Amygdala (tissue), 56 donors: ENCODE data around the gene ZNF491.
A peak's percentile ranks its signal among the peaks of the same experiment; 100 is the strongest.
"Not testable (repeated sequence)": the region's sequence is repeated elsewhere in the genome, so short reads cannot be mapped to it uniquely, and the experiment has no call there.

Experiments used
- DNase-seq, 56 donors: peaks; one replicate each; lab custom pipeline; 2025; lab: John Stamatoyannopoulos, UW

ZNF491 gene

DNA sequence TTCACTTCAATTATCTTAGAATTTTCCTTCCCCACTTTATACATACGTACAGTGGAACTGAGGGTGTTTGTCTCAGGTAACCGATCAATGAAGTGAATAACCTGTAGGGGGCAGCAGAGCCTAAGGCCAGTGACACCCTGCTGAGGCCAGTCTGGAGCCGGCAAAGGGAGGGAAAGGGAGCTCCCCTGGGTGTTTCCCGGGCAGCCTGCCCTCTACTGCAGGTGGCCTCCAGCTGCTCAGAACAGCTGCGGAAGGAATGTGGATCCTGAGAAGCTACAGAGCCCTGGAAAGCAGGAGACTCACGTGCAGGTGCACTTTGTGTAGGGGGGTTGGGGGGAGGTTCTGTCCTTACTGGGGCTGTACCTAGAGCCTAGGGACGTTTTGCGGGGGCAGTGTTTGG, 832 bp upstream of the ZNF491 start:
- peak in 55 of 56 donors; percentile 0 to 88 (median 58) for DNase-seq

DNA sequence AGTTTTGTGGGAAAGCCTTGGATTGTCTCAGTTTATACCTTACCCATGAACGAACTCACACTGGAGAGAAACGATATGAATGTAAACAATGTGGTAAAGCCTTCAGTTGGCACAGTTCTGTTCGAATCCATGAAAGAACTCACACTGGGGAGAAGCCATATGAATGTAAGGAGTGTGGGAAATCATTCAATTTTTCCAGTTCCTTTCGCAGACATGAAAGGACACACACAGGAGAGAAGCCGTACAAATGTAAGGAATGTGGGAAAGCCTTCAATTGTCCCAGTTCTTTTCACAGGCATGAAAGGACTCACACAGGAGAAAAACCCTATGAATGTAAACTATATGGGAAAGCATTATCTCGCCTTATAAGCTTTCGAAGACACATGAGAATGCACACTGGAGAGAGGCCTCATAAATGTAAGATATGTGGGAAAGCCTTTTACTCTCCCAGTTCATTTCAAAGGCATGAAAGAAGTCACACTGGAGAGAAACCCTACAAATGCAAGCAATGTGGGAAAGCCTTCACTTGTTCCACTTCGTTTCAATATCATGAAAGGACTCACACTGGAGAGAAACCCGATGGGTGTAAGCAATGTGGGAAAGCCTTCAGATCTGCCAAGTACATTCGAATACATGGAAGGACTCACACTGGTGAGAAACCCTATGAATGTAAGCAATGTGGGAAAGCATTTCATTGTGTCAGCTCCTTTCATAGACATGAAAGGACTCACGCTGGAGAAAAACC, 8.2 kb downstream of the ZNF491 start:
- no peak for DNase-seq

DNA sequence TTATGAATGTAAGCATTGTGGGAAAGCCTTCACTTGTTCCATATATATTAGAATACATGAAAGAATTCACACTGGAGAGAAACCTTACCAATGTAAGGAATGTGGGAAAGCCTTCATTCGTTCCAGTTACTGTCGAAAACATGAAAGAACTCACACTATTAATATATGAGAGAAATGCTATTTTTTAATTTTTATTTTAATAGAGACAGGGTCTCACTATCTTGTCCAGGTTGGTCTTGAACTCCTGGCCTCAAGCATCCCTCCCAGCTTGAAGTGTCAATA, 8.7 kb downstream of the ZNF491 start:
- DNase-seq: no peak

DNA sequence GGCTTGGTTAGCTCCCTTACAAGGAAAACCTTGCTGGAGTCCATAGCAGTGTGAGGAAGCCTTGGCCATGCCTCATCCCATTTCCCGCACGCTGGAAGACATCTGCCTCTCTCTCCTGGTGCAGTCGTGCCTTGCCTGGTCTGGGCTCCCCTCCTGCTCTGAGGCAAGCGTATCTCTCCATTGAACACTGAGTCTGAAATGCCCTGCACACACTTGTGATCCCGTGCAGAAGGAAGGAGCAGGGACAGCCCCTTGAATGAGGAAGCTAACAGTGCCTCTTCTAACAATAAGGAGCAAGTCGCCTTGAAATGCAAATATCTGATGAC, 15.3 kb downstream of the ZNF491 start:
- peak in 4 of 56 donors; percentile 17 to 50 (median 33) for DNase-seq

DNA sequence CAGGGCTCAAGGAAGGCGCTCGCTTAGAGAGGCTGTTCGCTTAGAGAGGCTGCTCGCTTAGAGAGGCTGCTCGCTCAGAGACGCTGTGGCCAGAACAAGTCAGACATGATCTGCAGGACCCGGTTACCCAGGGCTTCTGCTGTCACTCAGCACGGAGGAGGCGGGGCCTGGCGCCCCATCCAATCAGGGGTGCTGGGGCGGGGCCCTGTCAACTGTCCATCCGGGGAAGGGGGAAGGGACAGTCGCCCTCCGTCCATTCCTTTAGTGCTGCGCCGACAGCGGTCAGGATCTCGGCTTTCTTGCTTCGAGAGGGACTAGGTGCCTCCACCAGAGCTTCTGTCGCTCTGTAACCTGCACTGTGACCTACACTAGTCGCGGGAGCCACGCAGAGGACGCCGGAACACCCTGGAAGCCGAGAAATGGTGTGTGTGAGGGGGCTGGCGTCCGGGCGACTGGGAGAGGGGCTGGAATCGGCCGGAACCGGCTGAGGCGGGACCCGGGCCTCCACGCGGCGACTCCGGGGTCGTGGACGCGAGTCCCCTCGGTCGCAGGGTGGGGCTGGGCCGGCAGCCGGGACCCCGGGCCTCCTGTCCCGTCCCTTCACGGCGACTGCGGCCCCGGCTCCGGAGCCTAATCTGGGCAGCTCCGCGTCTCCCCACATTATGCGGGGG, 15.8 kb downstream of the ZNF491 start, which contains the start of gene ZNF440:
Gene ZNF440 (plus strand): TSS at position 245 of the 671 bp plus-strand sequence. CDS start 175 bp downstream, at position 420.
- DNase-seq: peak; percentile 42 to 98 (median 92)

DNA sequence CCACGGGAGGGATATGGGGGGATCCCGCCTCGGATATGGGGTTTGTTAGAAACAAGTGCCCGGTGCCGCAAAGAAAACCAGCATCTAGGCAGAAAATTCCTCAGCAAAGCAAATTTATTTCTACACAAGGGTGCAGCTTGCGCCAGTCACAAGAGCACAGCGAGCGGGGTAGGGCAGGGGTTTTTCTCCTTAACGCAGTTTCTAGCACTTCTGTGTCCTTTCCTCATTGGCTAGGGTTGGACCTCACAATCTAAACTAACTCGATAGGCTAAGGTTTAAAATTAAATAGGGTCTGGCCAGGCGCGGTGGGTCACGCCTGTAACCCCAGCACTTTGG, 16.3 kb downstream of the ZNF491 start:
- peak in 5 of 56 donors; percentile 2 to 43 (median 12) for DNase-seq

DNA sequence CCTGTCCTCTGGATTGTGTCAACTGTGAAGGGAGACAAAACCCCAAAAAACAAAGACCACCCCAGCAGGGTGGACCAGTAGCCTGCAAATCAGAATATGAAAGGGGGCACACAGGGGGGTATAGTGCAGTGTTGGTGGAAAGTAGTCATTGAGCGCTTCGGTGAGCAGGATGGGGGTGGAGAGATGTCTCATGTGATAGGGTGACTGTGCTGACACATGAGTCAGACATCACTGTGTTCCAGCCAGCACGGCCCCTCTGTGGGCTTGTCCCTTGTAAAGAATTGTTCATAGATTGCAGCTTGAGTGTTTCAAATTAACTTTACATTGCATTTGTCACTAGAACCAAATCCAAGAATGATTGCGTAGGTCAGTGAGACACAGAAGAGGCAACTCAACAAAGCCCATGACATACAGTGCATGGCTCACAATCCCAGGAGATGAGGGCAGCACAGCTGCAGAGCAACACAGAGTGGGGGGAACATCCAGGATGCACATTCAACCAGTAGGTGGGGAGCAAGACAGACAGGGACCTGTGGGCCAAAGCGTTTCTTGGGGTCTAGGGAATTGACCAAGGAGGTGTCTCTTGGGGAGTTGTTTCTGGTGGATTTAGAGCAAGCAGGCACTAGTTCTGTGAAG, 23.3 kb downstream of the ZNF491 start:
- peak in 5 of 56 donors; percentile 0 to 20 (median 4) for DNase-seq

DNA sequence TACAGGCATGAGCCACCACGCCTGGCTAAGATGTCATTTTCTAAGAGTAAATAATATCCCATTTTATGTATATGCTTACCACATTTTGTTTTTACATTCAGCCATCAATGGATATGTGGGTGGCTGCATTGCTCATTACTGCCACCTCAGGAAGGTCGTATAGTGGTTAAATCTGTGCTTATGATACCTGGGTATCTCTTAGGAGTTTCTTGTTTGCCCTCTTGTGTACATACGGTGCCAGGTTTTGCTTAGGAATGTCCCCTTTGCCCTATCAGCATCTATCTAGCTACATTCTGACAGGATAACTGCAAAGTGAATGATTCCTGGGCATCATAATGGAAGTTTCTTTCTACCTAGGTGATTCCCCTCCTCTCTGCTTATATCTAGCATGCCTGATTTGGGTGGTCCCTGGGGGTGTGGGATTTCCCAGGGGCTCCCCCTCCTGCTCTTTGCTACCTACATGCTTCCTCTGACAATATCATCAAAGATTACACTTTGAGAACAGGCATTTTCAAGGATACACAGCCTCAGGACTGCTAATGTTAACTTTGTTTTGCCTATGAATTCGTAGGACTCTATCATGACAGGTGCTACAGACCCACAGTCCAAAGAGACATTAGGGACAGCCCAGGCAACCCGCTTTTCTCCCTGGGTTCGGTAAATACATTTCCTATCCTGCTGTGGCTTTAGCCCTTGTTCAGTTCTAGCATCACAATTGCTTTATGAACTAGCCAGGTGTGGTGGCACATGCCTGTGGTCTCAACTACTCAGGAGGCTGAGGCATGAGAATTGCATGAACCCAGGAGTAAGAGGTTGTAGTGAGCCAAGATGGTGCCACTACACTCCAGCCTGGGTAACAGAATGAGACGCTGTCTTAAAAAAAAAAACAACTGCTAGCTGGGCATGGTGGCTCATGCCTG, 30.9 kb downstream of the ZNF491 start:
- not testable (repeated sequence) for DNase-seq

DNA sequence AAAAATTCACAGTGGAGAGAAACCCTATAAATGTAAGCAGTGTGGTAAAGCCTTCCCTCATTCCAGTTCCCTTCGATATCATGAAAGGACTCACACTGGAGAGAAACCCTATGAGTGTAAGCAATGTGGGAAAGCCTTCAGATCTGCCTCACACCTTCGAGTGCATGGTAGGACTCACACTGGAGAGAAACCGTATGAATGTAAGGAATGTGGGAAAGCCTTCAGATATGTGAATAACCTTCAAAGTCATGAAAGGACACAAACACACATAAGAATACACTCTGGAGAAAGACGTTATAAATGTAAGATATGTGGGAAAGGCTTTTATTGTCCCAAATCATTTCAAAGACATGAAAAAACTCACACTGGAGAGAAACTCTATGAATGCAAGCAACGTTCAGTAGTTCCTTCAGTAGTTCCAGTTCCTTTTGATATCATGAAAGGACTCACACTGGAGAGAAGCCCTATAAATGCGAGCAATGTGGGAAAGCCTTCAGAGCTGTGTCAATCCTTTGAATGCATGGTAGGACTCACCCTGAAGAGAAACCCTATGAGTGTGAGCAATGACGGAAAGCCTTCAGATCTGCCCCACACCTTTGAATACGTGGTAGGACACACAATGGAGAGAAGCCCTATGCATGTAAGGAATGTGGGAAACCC, 34.1 kb downstream of the ZNF491 start:
- DNase-seq: no peak

DNA sequence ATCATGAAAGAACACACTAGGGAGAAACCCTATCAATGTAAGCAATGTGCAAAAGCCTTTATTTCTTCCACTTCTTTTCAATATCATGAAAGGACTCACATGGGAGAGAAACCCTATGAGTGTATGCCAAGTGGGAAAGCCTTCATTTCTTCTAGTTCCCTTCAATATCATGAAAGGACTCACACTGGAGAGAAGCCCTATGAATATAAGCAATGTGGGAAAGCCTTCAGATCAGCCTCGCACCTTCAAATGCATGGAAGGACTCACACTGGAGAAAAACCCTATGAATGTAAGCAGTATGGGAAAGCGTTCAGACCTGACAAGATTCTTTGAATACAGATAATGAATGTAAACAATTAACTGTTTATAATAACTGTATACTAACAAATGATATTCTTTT, 35.2 kb downstream of the ZNF491 start:
- DNase-seq: no peak

DNA sequence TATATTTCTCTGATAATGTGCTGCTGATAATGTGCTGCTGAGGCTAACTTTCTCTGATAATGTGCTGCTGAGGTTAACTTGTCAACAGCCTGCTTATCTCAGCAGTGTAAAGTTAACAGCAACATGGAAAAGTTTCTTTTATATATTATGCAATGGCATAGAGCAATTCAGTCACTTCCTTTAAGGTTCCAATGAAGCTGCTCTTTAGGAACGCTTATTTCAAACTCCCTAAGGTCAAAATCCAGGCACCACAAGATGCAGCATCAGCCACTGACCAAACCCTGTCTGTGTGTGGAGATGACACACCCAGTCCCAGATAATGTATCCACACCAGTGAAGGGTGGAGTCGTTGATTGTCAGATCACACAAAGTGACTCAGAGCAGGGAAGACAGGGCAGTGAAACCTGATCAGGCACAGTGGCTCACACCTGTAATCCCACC, 37.3 kb downstream of the ZNF491 start:
- DNase-seq: not testable (repeated sequence)

DNA sequence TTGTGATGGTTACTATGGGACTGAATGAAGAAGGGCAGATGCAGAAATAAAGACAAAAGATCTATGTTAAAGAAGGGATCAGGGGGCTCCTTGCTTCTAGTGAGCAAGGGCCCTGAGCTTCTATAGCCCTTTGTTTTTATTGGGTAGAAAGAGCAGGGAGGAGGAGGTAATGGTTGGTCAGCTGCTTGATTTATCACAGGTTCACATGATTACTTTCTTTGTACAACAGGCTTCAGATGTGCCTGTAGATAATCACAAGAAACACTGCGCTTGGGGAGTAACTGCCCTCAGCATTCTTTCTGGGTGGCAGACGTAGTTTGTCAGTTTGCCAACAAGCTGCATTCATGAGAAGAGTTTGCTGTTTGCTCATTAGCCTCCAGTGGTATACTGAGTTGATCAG, 45.4 kb downstream of the ZNF491 start:
- DNase-seq: no peak

DNA sequence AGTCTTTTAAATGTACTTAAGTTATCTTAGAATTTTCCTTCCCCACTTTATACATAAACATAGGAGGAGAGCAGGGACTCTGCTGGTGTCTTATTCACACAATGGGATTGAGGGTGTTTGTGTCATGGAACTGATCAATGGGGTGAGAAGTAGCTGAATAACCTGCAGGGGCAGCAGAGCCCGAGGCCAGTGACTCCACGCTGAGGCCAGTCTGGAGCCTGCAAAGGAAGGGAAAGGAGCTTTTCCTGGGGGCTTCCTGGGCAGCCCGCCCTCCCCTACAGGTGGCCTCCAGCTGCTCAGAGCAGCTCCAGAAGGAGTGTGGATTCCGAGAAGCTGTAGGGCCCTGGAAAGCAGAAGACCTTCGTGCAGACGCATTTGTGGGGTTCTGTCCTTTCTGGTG, 49.3 kb downstream of the ZNF491 start:
- DNase-seq: peak in 2 of 56 donors; percentile 0 to 4

DNA sequence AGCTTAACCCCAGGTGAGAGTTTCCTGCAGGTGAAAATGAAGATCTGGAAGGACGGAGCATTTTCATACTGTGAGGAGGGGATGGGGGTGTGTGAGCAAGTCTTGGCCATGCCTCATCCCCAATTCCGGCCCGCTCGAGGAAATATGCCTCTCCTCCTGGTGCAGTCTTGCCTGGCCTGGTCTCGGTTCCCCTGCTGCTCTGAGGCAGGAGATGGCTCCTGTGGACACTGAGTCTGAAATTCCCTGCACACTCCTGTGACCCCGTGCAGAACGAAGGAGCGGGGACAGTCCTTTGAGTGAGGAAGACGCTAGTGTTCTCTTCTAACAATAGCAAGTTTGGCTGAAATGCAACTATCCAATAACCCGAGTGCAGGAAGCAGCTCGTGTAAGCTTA, 49.9 kb downstream of the ZNF491 start:
- peak in 1 of 56 donors; percentile 24 for DNase-seq

DNA sequence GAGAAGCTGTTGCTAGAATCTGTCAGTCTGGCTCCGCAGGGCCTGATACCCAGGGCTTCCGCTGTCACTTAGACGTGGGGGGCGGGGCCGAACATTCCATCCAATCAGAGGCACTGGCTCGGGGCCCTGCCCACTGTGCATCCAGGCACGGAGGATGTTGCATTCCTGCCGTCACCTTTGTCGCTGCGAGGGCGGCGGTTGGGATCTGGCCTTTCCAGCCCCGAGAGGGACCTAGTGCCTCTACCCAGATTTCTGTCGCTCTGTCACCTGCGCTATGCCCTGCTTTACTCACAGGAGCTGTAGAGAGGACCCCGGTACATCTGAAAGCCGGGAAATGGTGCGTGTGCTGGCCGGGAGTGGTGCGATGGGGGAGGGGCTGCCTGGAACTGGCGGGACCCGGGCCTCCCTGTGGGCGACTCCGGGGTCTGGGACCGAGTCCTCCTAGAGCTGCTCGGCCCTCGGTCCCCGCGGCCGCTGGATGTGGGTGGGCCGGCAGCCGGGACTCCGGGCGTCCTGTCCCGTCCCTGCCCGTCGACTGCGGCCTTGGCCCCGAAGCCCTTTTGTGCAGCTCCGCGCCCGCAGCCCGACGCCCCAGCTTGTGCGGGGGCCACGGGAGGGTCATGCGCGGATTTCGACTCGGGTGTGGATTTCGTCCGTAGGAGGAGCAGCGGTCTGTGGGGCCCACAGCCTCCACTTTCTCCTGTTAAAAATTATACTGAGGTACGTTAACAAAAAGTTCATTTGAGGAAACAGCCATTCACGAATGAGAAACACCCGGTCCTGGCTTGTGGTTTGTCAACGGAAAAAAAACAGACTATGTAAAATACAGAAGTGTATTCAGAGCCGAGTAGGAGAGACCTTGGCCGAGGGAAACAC, 50.5 kb downstream of the ZNF491 start, which contains the start of gene ZNF439:
Gene ZNF439 (plus strand): TSS at position 133 of the 876 bp plus-strand sequence. CDS start 142 bp downstream, at position 275.
- DNase-seq: peak; percentile 34 to 96 (median 86)

DNA sequence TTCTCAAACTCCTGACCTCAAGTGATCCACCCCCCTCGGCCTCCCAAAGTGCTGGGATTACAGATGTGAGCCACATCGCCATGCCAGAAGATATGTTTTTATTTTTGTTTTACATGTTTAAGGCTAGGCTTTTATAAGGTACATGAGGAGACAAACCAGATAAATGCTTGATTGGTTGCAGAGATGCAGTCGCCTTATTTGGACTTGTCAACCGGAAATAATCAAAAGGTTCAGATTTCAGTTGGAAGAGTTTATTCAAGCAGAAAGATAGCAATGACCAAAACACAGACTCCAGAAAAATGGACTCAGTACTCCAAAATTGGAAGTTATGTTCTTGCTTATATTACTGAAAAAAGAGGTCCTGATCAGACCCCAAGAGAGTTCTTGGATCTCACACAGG, 52.0 kb downstream of the ZNF491 start:
- not testable (repeated sequence) for DNase-seq

DNA sequence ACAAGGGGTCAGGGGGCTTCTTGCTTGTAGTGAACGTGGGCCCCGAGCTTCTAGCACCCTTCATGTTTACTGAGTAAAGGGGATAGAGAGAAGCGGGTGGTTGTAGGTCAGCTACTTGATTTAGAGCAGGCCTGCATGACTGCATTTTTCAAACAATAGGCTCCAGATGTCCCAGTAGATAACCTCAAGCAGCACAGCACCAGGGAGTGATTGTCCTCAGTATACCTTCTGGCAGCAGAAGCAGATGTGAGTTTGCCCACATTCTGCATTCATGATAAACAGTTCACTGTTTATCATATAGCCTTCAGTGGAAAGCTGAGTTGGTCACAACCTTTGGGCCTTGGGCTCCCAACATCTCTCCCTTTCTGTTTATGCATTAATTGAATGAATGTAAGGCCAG, 55.0 kb downstream of the ZNF491 start:
- DNase-seq: no peak

DNA sequence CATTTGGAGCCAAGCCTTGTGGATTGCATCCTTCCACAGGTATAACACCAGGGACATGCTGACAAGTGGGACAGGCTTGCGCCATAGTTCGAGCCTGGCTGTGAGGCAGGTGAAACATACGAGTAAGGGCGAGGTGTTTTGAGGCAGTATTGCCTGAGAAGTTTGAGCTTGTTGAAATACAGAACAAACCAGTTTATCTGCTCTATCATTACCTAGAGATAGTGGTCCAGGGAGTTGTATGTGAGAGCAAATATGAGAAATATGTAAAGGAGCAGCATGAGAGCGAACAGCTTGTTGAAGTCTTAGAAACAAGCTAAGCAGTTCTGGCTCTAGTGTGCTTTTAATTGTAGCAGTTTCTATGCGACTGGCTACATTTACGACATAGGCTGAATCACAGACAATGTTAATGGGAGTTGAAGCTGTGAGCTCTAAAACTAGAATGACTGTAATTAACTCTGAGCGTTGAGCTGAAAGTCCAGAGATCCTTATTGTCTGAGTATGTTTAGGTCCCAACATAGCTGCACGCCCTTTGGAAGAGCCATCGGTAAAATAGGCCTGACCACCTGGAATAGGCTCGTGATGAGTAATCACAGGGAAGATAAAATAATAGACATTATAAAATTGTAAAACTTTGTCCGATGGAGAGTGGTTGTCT, 58.4 kb downstream of the ZNF491 start:
- DNase-seq: no peak
